HEK293 (cell line): ENCODE results near the gene DCK.
"Not testable (repeated sequence)": the region's sequence is repeated elsewhere in the genome, so short reads cannot be mapped to it uniquely, and the experiment has no call there.

Source experiments
- CTCF ChIA-PET: fragments of 350-600 bp; formaldehyde crosslinking; extraction: SDS; loops from one replicate; lab custom pipeline; 2021; ENCODE audit warnings: antibody characterized with exemption; lab: Yijun Ruan, JAX
- POLR2A ChIA-PET: fragments of 300-600 bp; formaldehyde crosslinking; extraction: SDS; loops from one replicate; lab custom pipeline; 2020; ENCODE audit warnings: antibody characterized with exemption, inconsistent platforms; lab: Yijun Ruan, JAX
- H3K27ac ChIP-seq: fragments of 200-500 bp; sonication (Bioruptor generic); 2 replicates; pipeline ENCODE4 v1.5.1; 2014; ENCODE audit warnings: low read depth, low read length, control low read depth, inconsistent platforms; ENCODE audit errors: extremely low read depth
- H3K36me3 ChIP-seq, 2 experiments: fragments of 200-500 bp in 1 of 2; sonication (Bioruptor generic) in 1 of 2; 1 replicate in 1 of 2; 2 replicates in 1 of 2; pipeline ENCODE4 v1.5.1; 2014 to 2017; ENCODE audit warnings: inconsistent platforms in 2 of 2, low read length in 2 of 2; ENCODE audit not compliant: control insufficient read depth in 2 of 2, insufficient read depth in 1 of 2
- H3K4me1 ChIP-seq: fragments of 200-500 bp; sonication (Bioruptor generic); 2 replicates; pipeline ENCODE4 v1.5.1; 2014; ENCODE audit warnings: mild to moderate bottlenecking, low read length, inconsistent platforms; ENCODE audit not compliant: control insufficient read depth, insufficient read depth
- H3K4me3 ChIP-seq: 2 replicates; pipeline ENCODE4 v1.5.1; 2011; ENCODE audit warnings: low read depth, mild to moderate bottlenecking, control low read depth, low read length, moderate library complexity
- H3K9me3 ChIP-seq: fragments of 200-500 bp; sonication (Bioruptor generic); 2 replicates; pipeline ENCODE4 v1.5.1; 2014; ENCODE audit warnings: low read depth, low read length, inconsistent platforms; ENCODE audit not compliant: control insufficient read depth, insufficient read depth
- ATF2 ChIP-seq: fragments of 450-650 bp; formaldehyde crosslinking; IDR thresholded peaks from 2 replicates; pipeline ENCODE4 v1.5.1; 2016; ENCODE audit warnings: missing biosample characterization, missing genetic modification characterization, low read depth
- GFI1B ChIP-seq: fragments of 450-650 bp; formaldehyde crosslinking; IDR thresholded peaks from 2 replicates; pipeline ENCODE4 v1.5.1; 2016; ENCODE audit warnings: missing biosample characterization, missing genetic modification characterization
- ZBTB11 ChIP-seq: fragments of 450-650 bp; formaldehyde crosslinking; conservative IDR thresholded peaks from 2 replicates; pipeline ENCODE4 v1.5.1; 2016; ENCODE audit warnings: low read depth, missing biosample characterization, missing genetic modification characterization
- ZBTB21 ChIP-seq: fragments of 450-650 bp; formaldehyde crosslinking; IDR thresholded peaks from 2 replicates; pipeline ENCODE4 v1.5.1; 2017; ENCODE audit warnings: missing biosample characterization, missing genetic modification characterization
- ZFP3 ChIP-seq: fragments of 450-650 bp; formaldehyde crosslinking; IDR thresholded peaks from 2 replicates; pipeline ENCODE4 v1.5.1; 2016; ENCODE audit warnings: low read depth, missing biosample characterization, missing genetic modification characterization
- ZNF133 ChIP-seq: fragments of 450-650 bp; formaldehyde crosslinking; IDR thresholded peaks from 2 replicates; pipeline ENCODE4 v1.5.1; 2016; ENCODE audit warnings: missing biosample characterization, missing genetic modification characterization
- ZNF146 ChIP-seq: fragments of 450-650 bp; formaldehyde crosslinking; IDR thresholded peaks from 2 replicates; pipeline ENCODE4 v1.5.1; 2016; ENCODE audit warnings: missing biosample characterization, missing genetic modification characterization
- ZNF23 ChIP-seq: fragments of 450-650 bp; formaldehyde crosslinking; IDR thresholded peaks from 2 replicates; pipeline ENCODE4 v1.5.1; 2016; ENCODE audit warnings: missing biosample characterization, missing genetic modification characterization, borderline replicate concordance
- ZNF248 ChIP-seq: fragments of 450-650 bp; formaldehyde crosslinking; IDR thresholded peaks from 2 replicates; pipeline ENCODE4 v1.5.1; 2017; ENCODE audit warnings: missing biosample characterization, missing genetic modification characterization
- ZNF473 ChIP-seq: fragments of 450-650 bp; formaldehyde crosslinking; IDR thresholded peaks from 2 replicates; pipeline ENCODE4 v1.5.1; 2017; ENCODE audit warnings: missing biosample characterization, missing genetic modification characterization
- ZNF48 ChIP-seq: fragments of 450-650 bp; formaldehyde crosslinking; IDR thresholded peaks from 2 replicates; pipeline ENCODE4 v1.5.1; 2016; ENCODE audit warnings: missing biosample characterization, missing genetic modification characterization
- ZNF514 ChIP-seq: fragments of 450-650 bp; formaldehyde crosslinking; IDR thresholded peaks from 2 replicates; pipeline ENCODE4 v1.5.1; 2016; ENCODE audit warnings: missing biosample characterization, missing genetic modification characterization
- ZNF530 ChIP-seq: fragments of 450-650 bp; formaldehyde crosslinking; IDR thresholded peaks from 2 replicates; pipeline ENCODE4 v1.5.1; 2016; ENCODE audit warnings: low read depth, missing biosample characterization, missing genetic modification characterization
- ZNF571 ChIP-seq: fragments of 450-650 bp; formaldehyde crosslinking; IDR thresholded peaks from 2 replicates; pipeline ENCODE4 v1.5.0; 2017; ENCODE audit warnings: missing biosample characterization, missing genetic modification characterization
- ZNF585B ChIP-seq: fragments of 450-650 bp; formaldehyde crosslinking; IDR thresholded peaks from 2 replicates; pipeline ENCODE4 v1.5.1; 2016; ENCODE audit warnings: missing biosample characterization, missing genetic modification characterization
- ZNF645 ChIP-seq: fragments of 450-650 bp; formaldehyde crosslinking; IDR thresholded peaks from 2 replicates; pipeline ENCODE4; 2016; ENCODE audit warnings: missing biosample characterization, missing genetic modification characterization
- ZNF664 ChIP-seq: fragments of 450-650 bp; formaldehyde crosslinking; IDR thresholded peaks from 2 replicates; pipeline ENCODE4 v1.5.1; 2016; ENCODE audit warnings: missing biosample characterization, missing genetic modification characterization
- ZSCAN23 ChIP-seq: fragments of 450-650 bp; formaldehyde crosslinking; IDR thresholded peaks from 2 replicates; pipeline ENCODE4 v1.5.1; 2016; ENCODE audit warnings: missing biosample characterization, missing genetic modification characterization
- TF ChIP-seq, protein P1 (sequence below): fragments of 450-650 bp; formaldehyde crosslinking; IDR thresholded peaks from 2 replicates; pipeline ENCODE4 v1.5.1; 2017; ENCODE audit warnings: missing biosample characterization, mild to moderate bottlenecking, missing genetic modification characterization, moderate library complexity
- TF ChIP-seq, protein P2 (sequence below): fragments of 450-650 bp; formaldehyde crosslinking; IDR thresholded peaks from 2 replicates; pipeline ENCODE4 v1.5.1; 2017; ENCODE audit warnings: missing biosample characterization, missing genetic modification characterization

The DCK gene

DNA sequence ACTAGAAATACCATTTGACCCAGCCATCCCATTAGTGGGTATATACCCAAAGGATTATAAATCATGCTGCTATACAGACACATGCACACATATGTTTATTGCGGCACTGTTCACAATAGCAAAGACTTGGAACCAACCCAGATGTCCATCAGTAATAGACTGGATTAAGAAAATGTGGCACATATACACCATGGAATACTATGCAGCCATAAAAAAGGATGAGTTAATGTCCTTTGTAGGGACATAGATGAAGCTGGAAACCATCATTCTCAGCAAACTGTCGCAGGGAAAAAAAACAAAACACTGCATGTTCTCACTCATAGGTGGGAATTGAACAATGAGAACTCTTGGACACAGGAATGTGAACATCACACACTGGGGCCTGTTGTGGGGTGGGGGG, 23.9 kb downstream of the DCK start:
- POLR2A ChIA-PET, CTCF ChIA-PET: not testable (repeated sequence)
- TF ChIP-seq ZNF146, result peak; percentile 78; the same call in 1 of the 2 replicates

DNA sequence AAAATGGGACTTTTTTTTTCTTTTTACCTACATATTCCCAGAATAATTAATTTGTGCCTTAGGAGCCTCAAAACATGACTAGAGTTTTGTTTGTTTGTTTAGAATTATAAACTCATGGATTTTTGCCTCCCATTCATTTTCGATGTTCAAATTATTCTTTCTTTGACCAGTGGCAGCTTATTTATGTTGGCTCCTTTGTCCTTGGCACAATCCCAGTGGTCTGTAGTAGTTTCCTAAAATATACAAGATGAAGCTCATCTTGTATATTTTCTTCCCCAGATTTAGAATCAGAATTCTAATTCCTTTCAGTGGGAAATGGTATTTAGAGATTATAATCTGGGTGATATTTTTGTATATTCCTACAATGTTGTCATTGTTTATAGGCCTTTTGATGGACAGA, 27.2 kb downstream of the DCK start:
- Histone ChIP-seq H3K9me3 (no peaks in the 10 kb centered on the region), H3K4me1 (0 out of 2 replicates have a peak, but pooled peaks cover 3% of the 10 kb centered on the region), H3K4me3 (no peak overlapping the region), H3K36me3 (peaks cover 0 to 10% of the 10 kb centered on the region in 2 experiments; a peak in 1 of 3 replicates), H3K27ac (no peak overlapping the region)
- TF ChIP-seq, protein P1, sequence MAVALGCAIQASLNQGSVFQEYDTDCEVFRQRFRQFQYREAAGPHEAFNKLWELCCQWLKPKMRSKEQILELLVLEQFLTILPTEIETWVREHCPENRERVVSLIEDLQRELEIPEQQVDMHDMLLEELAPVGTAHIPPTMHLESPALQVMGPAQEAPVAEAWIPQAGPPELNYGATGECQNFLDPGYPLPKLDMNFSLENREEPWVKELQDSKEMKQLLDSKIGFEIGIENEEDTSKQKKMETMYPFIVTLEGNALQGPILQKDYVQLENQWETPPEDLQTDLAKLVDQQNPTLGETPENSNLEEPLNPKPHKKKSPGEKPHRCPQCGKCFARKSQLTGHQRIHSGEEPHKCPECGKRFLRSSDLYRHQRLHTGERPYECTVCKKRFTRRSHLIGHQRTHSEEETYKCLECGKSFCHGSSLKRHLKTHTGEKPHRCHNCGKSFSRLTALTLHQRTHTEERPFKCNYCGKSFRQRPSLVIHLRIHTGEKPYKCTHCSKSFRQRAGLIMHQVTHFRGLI (tag by site-specific recombination), result no peak
- no peak for TF ChIP-seq ZBTB21
- TF ChIP-seq ZNF248 (tag by site-specific recombination), result no peak
- TF ChIP-seq, protein P2, sequence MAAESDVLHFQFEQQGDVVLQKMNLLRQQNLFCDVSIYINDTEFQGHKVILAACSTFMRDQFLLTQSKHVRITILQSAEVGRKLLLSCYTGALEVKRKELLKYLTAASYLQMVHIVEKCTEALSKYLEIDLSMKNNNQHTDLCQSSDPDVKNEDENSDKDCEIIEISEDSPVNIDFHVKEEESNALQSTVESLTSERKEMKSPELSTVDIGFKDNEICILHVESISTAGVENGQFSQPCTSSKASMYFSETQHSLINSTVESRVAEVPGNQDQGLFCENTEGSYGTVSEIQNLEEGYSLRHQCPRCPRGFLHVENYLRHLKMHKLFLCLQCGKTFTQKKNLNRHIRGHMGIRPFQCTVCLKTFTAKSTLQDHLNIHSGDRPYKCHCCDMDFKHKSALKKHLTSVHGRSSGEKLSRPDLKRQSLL (tag by site-specific recombination), result no peak
- TF ChIP-seq ZNF23, result no peak
- no peak for TF ChIP-seq ZNF133
- no peak for TF ChIP-seq ZNF48 (tag by site-specific recombination)
- TF ChIP-seq GFI1B (tag by site-specific recombination), result no peak
- TF ChIP-seq ZFP3 (tag by site-specific recombination), result no peak
- no peak for TF ChIP-seq ZNF530
- no peak for TF ChIP-seq ZNF645
- TF ChIP-seq ZNF664 (tag by site-specific recombination), result no peak
- no peak for TF ChIP-seq ZNF571 (tag by site-specific recombination)
- no peak for TF ChIP-seq ZNF514 (tag by site-specific recombination)
- no peak for TF ChIP-seq ZNF146
- no peak for TF ChIP-seq ZNF585B (tag by site-specific recombination)
- no peak for TF ChIP-seq ATF2 (tag by site-specific recombination)
- TF ChIP-seq ZBTB11 (tag by site-specific recombination), result no peak
- TF ChIP-seq ZNF473, result no peak
- no peak for TF ChIP-seq ZSCAN23
- CTCF ChIA-PET, result no interaction called here
- POLR2A ChIA-PET, result interaction anchor here (0.7 kb wide), 1 partner anchor 369 kb away, joined by 3 read pairs; no protein-coding TSS in a partner anchor

More for the DNA sequence above, 23.9 kb downstream of the DCK start:
- H3K36me3 ChIP-seq, H3K27ac ChIP-seq, H3K4me1 ChIP-seq, H3K9me3 ChIP-seq, H3K4me3 ChIP-seq: not testable (repeated sequence)
